Stimulated activated CD4-positive, alpha-beta T cell treated with anti-CD3 and anti-CD28 coated beads, Interleukin-15, amount 100 ng/mL, for 24 hours (primary cell): ENCODE data around the gene TMEM60.
"Not testable (repeated sequence)": the region's sequence is repeated elsewhere in the genome, so short reads cannot be mapped to it uniquely, and the experiment has no call there.

Experiments used
- DNase-seq: peaks from one replicate; pipeline ENCODE4 v3.0.0-alpha.2; 2020

Gene TMEM60

GRCh38 chr7:77798394-77799077 is at the start of gene TMEM60, which contains the start of gene PHTF2:
TMEM60 (minus strand) TSS chr7:77798434; CDS start chr7:77794373, 4,061 bp downstream.
PHTF2 (plus strand) TSS chr7:77798773.
- peak; percentile 96 for DNase-seq

GRCh38 chr7:77846317-77847092 is 48.3 kb upstream of the TMEM60 start:
- DNase-seq, result no peak

GRCh38 chr7:77843194-77843593 is 45.0 kb upstream of the TMEM60 start:
- no peak for DNase-seq

- no peak for DNase-seq
Measured at GRCh38 chr7:77839919-77840318, 41.7 kb upstream of the TMEM60 start.

GRCh38 chr7:77838929-77839491 is 40.8 kb upstream of the TMEM60 start:
- DNase-seq, result no peak

- DNase-seq, result no peak
Measured at GRCh38 chr7:77837966-77838365, 39.7 kb upstream of the TMEM60 start.

GRCh38 chr7:77837275-77837674 is 39.0 kb upstream of the TMEM60 start:
- no peak for DNase-seq

GRCh38 chr7:77836425-77836824 is 38.2 kb upstream of the TMEM60 start:
- not testable (repeated sequence) for DNase-seq

GRCh38 chr7:77833136-77833535 is 34.9 kb upstream of the TMEM60 start:
- DNase-seq, result no peak

- DNase-seq, result no peak
Measured at GRCh38 chr7:77831953-77832352, 33.7 kb upstream of the TMEM60 start.

- DNase-seq, result peak; percentile 56
Measured at GRCh38 chr7:77831481-77831880, 33.2 kb upstream of the TMEM60 start.

GRCh38 chr7:77830649-77831355 is 32.6 kb upstream of the TMEM60 start:
- no peak for DNase-seq

- no peak for DNase-seq
Measured at GRCh38 chr7:77827999-77828398, 29.8 kb upstream of the TMEM60 start.

GRCh38 chr7:77826300-77826699 is 28.1 kb upstream of the TMEM60 start:
- no peak for DNase-seq

GRCh38 chr7:77825131-77825530 is 26.9 kb upstream of the TMEM60 start:
- DNase-seq, result no peak

- DNase-seq, result no peak
Measured at GRCh38 chr7:77824636-77825035, 26.4 kb upstream of the TMEM60 start.

GRCh38 chr7:77823787-77824186 is 25.6 kb upstream of the TMEM60 start:
- DNase-seq, result no peak

- DNase-seq, result no peak
Measured at GRCh38 chr7:77822269-77822668, 24.0 kb upstream of the TMEM60 start.

GRCh38 chr7:77820967-77821366 is 22.7 kb upstream of the TMEM60 start:
- no peak for DNase-seq

- DNase-seq, result no peak
Measured at GRCh38 chr7:77819021-77819420, 20.8 kb upstream of the TMEM60 start.

GRCh38 chr7:77813180-77813579 is 14.9 kb upstream of the TMEM60 start:
- DNase-seq, result no peak

- DNase-seq, result no peak
Measured at GRCh38 chr7:77812290-77812685, 14.1 kb upstream of the TMEM60 start.

- DNase-seq, result no peak
Measured at GRCh38 chr7:77811516-77812289, 13.5 kb upstream of the TMEM60 start.
